SU-DHL-6 (cell line): ENCODE results near the gene PHF20.

ENCODE experiments used
- CTCF ChIP-seq: fragments of 200-600 bp; sonication (generic); IDR thresholded peaks from one replicate; pipeline ENCODE4 v1.5.1; 2017; ENCODE audit warnings: antibody characterized with exemption, mild to moderate bottlenecking, low read length, moderate library complexity; ENCODE audit not compliant: insufficient read depth, poor library complexity, severe bottlenecking
- EZH2phosphoT487 ChIP-seq: fragments of 200-600 bp; sonication (generic), shearing (Covaris generic); conservative IDR thresholded peaks from 2 replicates; pipeline ENCODE4 v1.6.1; 2018; ENCODE audit warnings: mild to moderate bottlenecking, antibody characterized with exemption, low read length, moderate library complexity, mixed read lengths

DNA sequence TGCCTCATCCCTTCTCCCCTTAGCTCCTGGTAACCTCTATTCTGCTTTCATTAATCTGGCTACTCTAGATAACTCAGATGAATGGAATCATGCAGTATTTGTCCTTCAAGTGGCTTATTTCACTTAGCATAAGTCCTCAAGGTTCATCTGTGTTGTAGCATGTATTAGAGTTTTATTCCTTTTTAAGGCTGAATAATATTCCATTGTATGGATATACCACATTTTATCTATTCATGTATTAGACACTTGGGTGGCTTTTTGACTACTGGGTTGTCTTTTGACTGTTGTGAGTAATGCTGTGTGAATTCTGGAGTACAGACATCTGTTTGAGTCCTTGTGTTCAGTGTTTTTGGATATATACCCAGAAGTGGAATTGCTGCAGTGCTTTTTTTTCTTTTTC lies 58.4 kb downstream of the PHF20 start:
- TF ChIP-seq CTCF, result no peak
- no peak for TF ChIP-seq EZH2phosphoT487
